H9 (cell line): Measurements from ENCODE around the gene PCSK1. TPM values are rescaled to one million over a fixed set of nuclear protein-coding genes. Genes with fewer than 3 reads are reported as not detected.

Experiments
- DNase-seq: peaks from one replicate; pipeline ENCODE4 v3.0.0-alpha.2; 2017
- H2AFZ ChIP-seq: one replicate; pipeline ENCODE4 v1.6.1; 2013; ENCODE audit warnings: mild to moderate bottlenecking, low read length, control low read depth, moderate library complexity
- H2AK5ac ChIP-seq: 2 replicates; pipeline ENCODE4 v1.6.1; 2013; ENCODE audit warnings: low read length, control low read depth, mixed read lengths; ENCODE audit not compliant: insufficient read length
- H2BK120ac ChIP-seq: one replicate; pipeline ENCODE4 v1.6.1; 2013; ENCODE audit warnings: low read depth, mild to moderate bottlenecking, low read length, control low read depth, inconsistent platforms; ENCODE audit not compliant: poor library complexity, severe bottlenecking
- H2BK12ac ChIP-seq: 2 replicates; pipeline ENCODE4 v1.6.1; 2013; ENCODE audit warnings: low read length, control low read depth, mixed read lengths, low read depth; ENCODE audit not compliant: insufficient read length
- H2BK15ac ChIP-seq: 2 replicates; pipeline ENCODE4 v1.6.1; 2013; ENCODE audit warnings: low read depth, low read length, control low read depth
- H2BK20ac ChIP-seq: one replicate; pipeline ENCODE4 v1.6.1; 2013; ENCODE audit warnings: low read depth, mild to moderate bottlenecking, low read length, control low read depth, inconsistent platforms; ENCODE audit not compliant: poor library complexity, severe bottlenecking
- H2BK5ac ChIP-seq: 2 replicates; pipeline ENCODE4 v1.6.1; 2013; ENCODE audit warnings: low read length, control low read depth, mixed read lengths; ENCODE audit not compliant: insufficient read length
- H3K14ac ChIP-seq: 2 replicates; pipeline ENCODE4 v1.6.1; 2013; ENCODE audit warnings: low read length, control low read depth; ENCODE audit not compliant: insufficient read depth
- H3K18ac ChIP-seq: 2 replicates; pipeline ENCODE4 v1.6.1; 2013; ENCODE audit warnings: low read depth, mild to moderate bottlenecking, mixed read lengths, low read length, control low read depth; ENCODE audit not compliant: insufficient read length
- H3K23ac ChIP-seq: 2 replicates; pipeline ENCODE4 v1.6.1; 2013; ENCODE audit warnings: low read length, control low read depth, mixed read lengths, low read depth; ENCODE audit not compliant: insufficient read length
- H3K23me2 ChIP-seq: 2 replicates; pipeline ENCODE4 v1.6.1; 2013; ENCODE audit warnings: low read depth, mild to moderate bottlenecking, mixed read lengths, low read length, control low read depth; ENCODE audit not compliant: insufficient read length, poor library complexity, severe bottlenecking
- H3K27ac ChIP-seq: 2 replicates; pipeline ENCODE4 v1.5.1; 2013; ENCODE audit warnings: low read length, control low read depth, mixed read lengths, low read depth; ENCODE audit not compliant: insufficient read length
- H3K27me3 ChIP-seq: 2 replicates; pipeline ENCODE4 v1.6.1; 2013; ENCODE audit warnings: low read length, control low read depth, inconsistent platforms; ENCODE audit not compliant: insufficient read depth
- H3K4ac ChIP-seq: 2 replicates; pipeline ENCODE4 v1.6.1; 2013; ENCODE audit warnings: low read depth, mild to moderate bottlenecking, control low read depth, inconsistent platforms, low read length, moderate library complexity
- H3K4me1 ChIP-seq: 2 replicates; pipeline ENCODE4 v1.6.1; 2013; ENCODE audit warnings: low read length, control low read depth, inconsistent platforms; ENCODE audit not compliant: insufficient read depth
- H3K4me2 ChIP-seq: 2 replicates; pipeline ENCODE4 v1.6.1; 2013; ENCODE audit warnings: low read length, control low read depth, mixed read lengths; ENCODE audit not compliant: insufficient read length, insufficient read depth
- H3K56ac ChIP-seq: 2 replicates; pipeline ENCODE4 v1.6.1; 2013; ENCODE audit warnings: low read depth, mild to moderate bottlenecking, mixed read lengths, low read length, control low read depth; ENCODE audit not compliant: insufficient read length
- H3K79me1 ChIP-seq: 2 replicates; pipeline ENCODE4 v1.6.1; 2013; ENCODE audit warnings: low read depth, mild to moderate bottlenecking, moderate library complexity, low read length, control low read depth, inconsistent platforms; ENCODE audit not compliant: insufficient read depth, poor library complexity, severe bottlenecking
- H3K79me2 ChIP-seq: 2 replicates; pipeline ENCODE4 v1.6.1; 2013; ENCODE audit warnings: low read length, control low read depth, inconsistent platforms; ENCODE audit not compliant: insufficient read depth
- H3K9ac ChIP-seq: 2 replicates; pipeline ENCODE4 v1.6.1; 2013; ENCODE audit warnings: low read length, control low read depth, mixed read lengths; ENCODE audit not compliant: insufficient read length; ENCODE audit errors: extremely low read depth
- H3K9me3 ChIP-seq: one replicate; pipeline ENCODE4 v1.6.1; 2013; ENCODE audit warnings: low read depth, low read length, inconsistent platforms; ENCODE audit not compliant: control insufficient read depth
- H3T11ph ChIP-seq: one replicate; pipeline ENCODE4 v1.6.1; 2013; ENCODE audit warnings: mild to moderate bottlenecking, low read length, control low read depth, inconsistent platforms
- H4K20me1 ChIP-seq: one replicate; pipeline ENCODE4 v1.6.1; 2013; ENCODE audit not compliant: control insufficient read depth, insufficient read length, insufficient read depth
- H4K5ac ChIP-seq: 2 replicates; pipeline ENCODE4 v1.6.1; 2013; ENCODE audit warnings: low read depth, mild to moderate bottlenecking, mixed read lengths, low read length, control low read depth; ENCODE audit not compliant: insufficient read length
- H4K8ac ChIP-seq: replicated peaks from 2 replicates; pipeline ENCODE4 v1.6.1; 2013; ENCODE audit warnings: low read length, control low read depth, mixed read lengths, low read depth; ENCODE audit not compliant: insufficient read length
- H4K91ac ChIP-seq: 2 replicates; pipeline ENCODE4 v1.6.1; 2013; ENCODE audit warnings: low read depth, mild to moderate bottlenecking, moderate library complexity, mixed read lengths, low read length, control low read depth; ENCODE audit not compliant: insufficient read length
- H3K27ac Mint-ChIP-seq, 3 experiments: 2 replicates in 2 of 3; 3 replicates in 1 of 3; pipeline ENCODE4 v1.8.0; 2020 to 2021; ENCODE audit warnings: mixed read lengths in 3 of 3, mild to moderate bottlenecking in 1 of 3, moderate library complexity in 1 of 3
- H3K27me3 Mint-ChIP-seq: 2 replicates; pipeline ENCODE4 v1.8.0; 2021; ENCODE audit warnings: low read depth, mild to moderate bottlenecking, moderate library complexity, mixed read lengths
- H3K36me3 Mint-ChIP-seq, 3 experiments: 2 replicates in 2 of 3; 3 replicates in 1 of 3; pipeline ENCODE4 v1.8.0; 2020 to 2021; ENCODE audit warnings: low read depth in 3 of 3, mixed read lengths in 3 of 3; ENCODE audit not compliant: insufficient read depth in 1 of 3
- H3K4me1 Mint-ChIP-seq, 2 experiments: 2 replicates each; pipeline ENCODE4 v1.8.0; 2020; ENCODE audit warnings: mixed read lengths in 2 of 2
- H3K4me3 Mint-ChIP-seq, 2 experiments: 2 replicates in 1 of 2; 3 replicates in 1 of 2; pipeline ENCODE4 v1.8.0; 2020 to 2021; ENCODE audit warnings: mild to moderate bottlenecking in 2 of 2, mixed read lengths in 2 of 2, moderate library complexity in 1 of 2
- H3K9me3 Mint-ChIP-seq, 2 experiments: 2 replicates in 1 of 2; 3 replicates in 1 of 2; pipeline ENCODE4 v1.8.0; 2020; ENCODE audit warnings: mild to moderate bottlenecking in 2 of 2, mixed read lengths in 2 of 2, moderate library complexity in 1 of 2
- CTCF ChIP-seq: fragments of 200-600 bp; sonication (generic); conservative IDR thresholded peaks from 3 replicates; pipeline ENCODE4 v1.8.0; 2021; ENCODE audit warnings: antibody characterized with exemption, mild to moderate bottlenecking
- WGBS: extraction: QIAGEN DNeasy Blood & Tissue Kit; methylation state at CpG from one replicate; pipeline ENCODE4 v1.1.7; 2013; ENCODE audit warnings: missing lambda C conversion rate, low lambda C conversion rate, mixed read lengths; ENCODE audit not compliant: insufficient read length; ENCODE audit errors: extremely low coverage; 5-methylcytosine and 5-hydroxymethylcytosine counted together
- total RNA-seq: library from RNA; stranded (reverse); gene quantifications from 2 replicates; pipeline ENCODE4 v1.2.1, GENCODE V29; 2021

The PCSK1 gene
- total RNA-seq, 1 experiment from 2014 or later: 2.9 TPM

DNA sequence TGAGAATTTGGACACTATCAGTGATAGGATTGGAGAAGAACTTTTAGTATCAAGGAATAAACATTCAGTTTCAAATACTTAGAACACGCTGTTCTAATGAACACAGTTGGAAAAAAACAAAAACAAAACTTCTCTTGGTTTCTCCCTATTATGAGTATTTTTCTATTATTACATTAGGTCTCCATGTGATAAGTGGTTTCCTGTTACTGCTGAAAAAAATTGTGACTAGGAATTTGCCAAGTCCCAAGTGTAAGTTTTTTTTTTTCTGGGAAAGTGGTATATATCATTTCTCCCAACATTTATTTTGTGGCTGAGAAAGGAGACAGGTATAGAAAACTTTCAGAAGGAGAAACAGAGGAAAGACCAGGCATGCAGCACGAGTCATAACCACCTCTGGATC is 41.1 kb downstream of the PCSK1 start:
- Mint-ChIP-seq H3K4me3 (no peak overlapping the region), H3K27me3 (no peaks in the 10 kb centered on the region), H3K36me3 (peaks cover 0 to 3% (median 0%) of the 10 kb centered on the region in 3 experiments; a peak in 1 of 7 replicates), H3K4me1 (no peaks in the 10 kb centered on the region), H3K9me3 (0 out of 5 replicates have a peak, but pooled peaks cover 0 to 2% of the 10 kb centered on the region in 2 experiments), H3K27ac (no peak overlapping the region)
- Histone ChIP-seq H3K18ac (no peak overlapping the region), H3K79me2 (no peaks in the 10 kb centered on the region), H3T11ph (no peak overlapping the region), H2BK5ac (no peak overlapping the region), H3K56ac (no peak overlapping the region), H3K27ac (no peak overlapping the region), H2BK120ac (no peak overlapping the region), H3K79me1 (no peaks in the 10 kb centered on the region), H3K4ac (no peak overlapping the region), H2AK5ac (no peak overlapping the region), H3K23ac (no peak overlapping the region), H2BK12ac (no peak overlapping the region), H4K20me1 (no peaks in the 10 kb centered on the region), H3K23me2 (no peaks in the 10 kb centered on the region), H3K4me2 (no peak overlapping the region), H3K9me3 (no peaks in the 10 kb centered on the region), H4K91ac (no peak overlapping the region), H4K8ac (no peak overlapping the region), H2BK20ac (no peak overlapping the region), H2BK15ac (no peak overlapping the region), H3K4me1 (no peaks in the 10 kb centered on the region), H2AFZ (no peak overlapping the region), H3K9ac (no peak overlapping the region), H3K27me3 (no peaks in the 10 kb centered on the region), H3K14ac (no peak overlapping the region), H4K5ac (no peak overlapping the region)
- no peak for DNase-seq
- no peak for TF ChIP-seq CTCF
- no CpG with 5 or more reads among the region's 2 CpGs for WGBS
